NCI-H146 (cell line): Measurements from ENCODE around the gene TCOF1.

Source experiments
- DNase-seq: peaks from one replicate; lab custom pipeline; 2025; lab: John Stamatoyannopoulos, UW

Gene TCOF1

GRCh38 chr5:150350524-150351344 lies 6.8 kb upstream of the TCOF1 start:
- peak; percentile 66 for DNase-seq

GRCh38 chr5:150352244-150353031 lies 5.1 kb upstream of the TCOF1 start:
- no peak for DNase-seq

GRCh38 chr5:150353032-150353675 lies 4.3 kb upstream of the TCOF1 start:
- no peak for DNase-seq

- DNase-seq, result no peak
Observed at GRCh38 chr5:150355791-150356190, 1.7 kb upstream of the TCOF1 start.

- no peak for DNase-seq
Observed at GRCh38 chr5:150356575-150357294, 762 bp upstream of the TCOF1 start.

GRCh38 chr5:150358261-150359095 lies 981 bp downstream of the TCOF1 start:
- peak; percentile 22 for DNase-seq

- DNase-seq, result no peak
Observed at GRCh38 chr5:150361301-150361700, 3.8 kb downstream of the TCOF1 start.

GRCh38 chr5:150363185-150363584 lies 5.7 kb downstream of the TCOF1 start:
- no peak for DNase-seq

GRCh38 chr5:150364004-150364403 lies 6.5 kb downstream of the TCOF1 start:
- no peak for DNase-seq

GRCh38 chr5:150368526-150368925 lies 11.0 kb downstream of the TCOF1 start:
- DNase-seq, result no peak

- DNase-seq, result no peak
Observed at GRCh38 chr5:150372639-150373038, 15.1 kb downstream of the TCOF1 start.

- DNase-seq, result no peak
Observed at GRCh38 chr5:150374651-150375050, 17.2 kb downstream of the TCOF1 start.

- DNase-seq, result no peak
Observed at GRCh38 chr5:150376799-150377771, 19.6 kb downstream of the TCOF1 start.

GRCh38 chr5:150377964-150378694 lies 20.6 kb downstream of the TCOF1 start:
- no peak for DNase-seq

- no peak for DNase-seq
Observed at GRCh38 chr5:150384701-150385100, 27.2 kb downstream of the TCOF1 start.

- DNase-seq, result no peak
Observed at GRCh38 chr5:150386024-150386855, 28.7 kb downstream of the TCOF1 start.

- no peak for DNase-seq
Observed at GRCh38 chr5:150389531-150390266, 32.2 kb downstream of the TCOF1 start.
